ENCODE results near the gene LRRFIP2.

DNA sequence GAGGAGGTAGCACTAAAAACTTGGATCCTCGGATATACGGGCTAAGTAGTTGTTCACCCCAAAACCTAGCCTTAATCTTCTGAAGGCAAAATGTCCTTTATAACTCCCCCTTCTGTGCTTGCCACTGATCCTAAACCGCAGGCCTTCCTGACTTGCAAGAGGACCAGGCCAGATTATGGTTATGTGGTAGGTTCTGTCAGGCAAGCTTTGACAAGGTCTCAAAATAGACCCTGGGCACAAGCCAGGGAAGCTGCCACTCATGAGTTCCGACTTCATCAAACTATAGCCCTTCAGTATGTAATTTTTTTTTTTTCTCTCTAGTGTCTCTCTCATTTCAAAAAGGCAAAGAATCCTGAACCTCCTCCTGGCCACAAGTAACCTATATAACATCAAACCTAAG, 3.2 kb downstream of the LRRFIP2 start:
- TF ChIP-seq, protein P1, sequence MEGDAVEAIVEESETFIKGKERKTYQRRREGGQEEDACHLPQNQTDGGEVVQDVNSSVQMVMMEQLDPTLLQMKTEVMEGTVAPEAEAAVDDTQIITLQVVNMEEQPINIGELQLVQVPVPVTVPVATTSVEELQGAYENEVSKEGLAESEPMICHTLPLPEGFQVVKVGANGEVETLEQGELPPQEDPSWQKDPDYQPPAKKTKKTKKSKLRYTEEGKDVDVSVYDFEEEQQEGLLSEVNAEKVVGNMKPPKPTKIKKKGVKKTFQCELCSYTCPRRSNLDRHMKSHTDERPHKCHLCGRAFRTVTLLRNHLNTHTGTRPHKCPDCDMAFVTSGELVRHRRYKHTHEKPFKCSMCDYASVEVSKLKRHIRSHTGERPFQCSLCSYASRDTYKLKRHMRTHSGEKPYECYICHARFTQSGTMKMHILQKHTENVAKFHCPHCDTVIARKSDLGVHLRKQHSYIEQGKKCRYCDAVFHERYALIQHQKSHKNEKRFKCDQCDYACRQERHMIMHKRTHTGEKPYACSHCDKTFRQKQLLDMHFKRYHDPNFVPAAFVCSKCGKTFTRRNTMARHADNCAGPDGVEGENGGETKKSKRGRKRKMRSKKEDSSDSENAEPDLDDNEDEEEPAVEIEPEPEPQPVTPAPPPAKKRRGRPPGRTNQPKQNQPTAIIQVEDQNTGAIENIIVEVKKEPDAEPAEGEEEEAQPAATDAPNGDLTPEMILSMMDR (IDR thresholded peaks at IDR 0.05; ENCODE audit: insufficient read depth, low read length): no peak
- no peak for TF ChIP-seq GABPA (IDR thresholded peaks at IDR 0.05; ENCODE audit: low read depth)
- no peak for TF ChIP-seq POLR2AphosphoS5 (IDR thresholded peaks at IDR 0.05; ENCODE audit: low read depth)
- TF ChIP-seq, protein P2, sequence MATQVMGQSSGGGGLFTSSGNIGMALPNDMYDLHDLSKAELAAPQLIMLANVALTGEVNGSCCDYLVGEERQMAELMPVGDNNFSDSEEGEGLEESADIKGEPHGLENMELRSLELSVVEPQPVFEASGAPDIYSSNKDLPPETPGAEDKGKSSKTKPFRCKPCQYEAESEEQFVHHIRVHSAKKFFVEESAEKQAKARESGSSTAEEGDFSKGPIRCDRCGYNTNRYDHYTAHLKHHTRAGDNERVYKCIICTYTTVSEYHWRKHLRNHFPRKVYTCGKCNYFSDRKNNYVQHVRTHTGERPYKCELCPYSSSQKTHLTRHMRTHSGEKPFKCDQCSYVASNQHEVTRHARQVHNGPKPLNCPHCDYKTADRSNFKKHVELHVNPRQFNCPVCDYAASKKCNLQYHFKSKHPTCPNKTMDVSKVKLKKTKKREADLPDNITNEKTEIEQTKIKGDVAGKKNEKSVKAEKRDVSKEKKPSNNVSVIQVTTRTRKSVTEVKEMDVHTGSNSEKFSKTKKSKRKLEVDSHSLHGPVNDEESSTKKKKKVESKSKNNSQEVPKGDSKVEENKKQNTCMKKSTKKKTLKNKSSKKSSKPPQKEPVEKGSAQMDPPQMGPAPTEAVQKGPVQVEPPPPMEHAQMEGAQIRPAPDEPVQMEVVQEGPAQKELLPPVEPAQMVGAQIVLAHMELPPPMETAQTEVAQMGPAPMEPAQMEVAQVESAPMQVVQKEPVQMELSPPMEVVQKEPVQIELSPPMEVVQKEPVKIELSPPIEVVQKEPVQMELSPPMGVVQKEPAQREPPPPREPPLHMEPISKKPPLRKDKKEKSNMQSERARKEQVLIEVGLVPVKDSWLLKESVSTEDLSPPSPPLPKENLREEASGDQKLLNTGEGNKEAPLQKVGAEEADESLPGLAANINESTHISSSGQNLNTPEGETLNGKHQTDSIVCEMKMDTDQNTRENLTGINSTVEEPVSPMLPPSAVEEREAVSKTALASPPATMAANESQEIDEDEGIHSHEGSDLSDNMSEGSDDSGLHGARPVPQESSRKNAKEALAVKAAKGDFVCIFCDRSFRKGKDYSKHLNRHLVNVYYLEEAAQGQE (IDR thresholded peaks at IDR 0.05; ENCODE audit: insufficient replicate concordance, low read depth): no peak

Data from HL-60 (cell line).